ACC112 (cell line): Measurements from ENCODE around the gene ALK.
"Not testable (repeated sequence)": the region's sequence is repeated elsewhere in the genome, so short reads cannot be mapped to it uniquely, and the experiment has no call there.

Experiments
- H2AFZ ChIP-seq: fragments of 200-600 bp; sonication (generic); one replicate; pipeline ENCODE4 v1.6.0; 2017; ENCODE audit warnings: antibody characterized with exemption, low read length; ENCODE audit not compliant: unreplicated experiment
- H3K27ac ChIP-seq: fragments of 200-600 bp; sonication (generic); 2 replicates; pipeline ENCODE4 v1.5.1; 2014; ENCODE audit warnings: low read depth, mild to moderate bottlenecking, antibody characterized with exemption, low read length, moderate library complexity
- H3K27me3 ChIP-seq: fragments of 200-600 bp; sonication (generic); 2 replicates; pipeline ENCODE4 v1.6.1; 2014; ENCODE audit warnings: mild to moderate bottlenecking, antibody characterized with exemption, low read length, moderate library complexity, mixed read lengths; ENCODE audit not compliant: insufficient read depth
- H3K36me3 ChIP-seq: fragments of 200-600 bp; sonication (generic); 2 replicates; pipeline ENCODE4 v1.6.1; 2016; ENCODE audit warnings: mild to moderate bottlenecking, antibody characterized with exemption, low read length, moderate library complexity, mixed read lengths; ENCODE audit not compliant: insufficient read depth
- H3K4me1 ChIP-seq: fragments of 200-600 bp; sonication (generic); one replicate; pipeline ENCODE4 v1.6.1; 2016; ENCODE audit warnings: low read length, mixed read lengths; ENCODE audit not compliant: insufficient read depth, unreplicated experiment, control insufficient read depth
- H3K4me3 ChIP-seq: fragments of 200-600 bp; sonication (generic); 2 replicates; pipeline ENCODE4 v1.5.1; 2014; ENCODE audit warnings: mild to moderate bottlenecking, low read depth, low read length
- H3K79me2 ChIP-seq: fragments of 200-600 bp; sonication (generic); one replicate; pipeline ENCODE4 v1.6.0; 2016; ENCODE audit warnings: low read length; ENCODE audit not compliant: control insufficient read depth, unreplicated experiment, insufficient read depth

Gene ALK

GRCh38 chr2:29761278-29761677, 160.1 kb downstream of the ALK start:
- Histone ChIP-seq H3K79me2 (no peaks in the 10 kb centered on the region), H2AFZ (no peak overlapping the region), H3K4me1 (peaks cover 4% of the 10 kb centered on the region), H3K27ac (no peak overlapping the region), H3K36me3 (no peaks in the 10 kb centered on the region), H3K4me3 (no peak overlapping the region), H3K27me3 (no peaks in the 10 kb centered on the region)

GRCh38 chr2:29760008-29760407, 161.4 kb downstream of the ALK start:
- Histone ChIP-seq H2AFZ (no peak overlapping the region), H3K4me3 (no peak overlapping the region), H3K79me2 (no peaks in the 10 kb centered on the region), H3K36me3 (no peaks in the 10 kb centered on the region), H3K4me1 (no peaks in the 10 kb centered on the region), H3K27me3 (no peaks in the 10 kb centered on the region), H3K27ac (no peak overlapping the region)

- Histone ChIP-seq H2AFZ (no peak overlapping the region), H3K79me2 (no peaks in the 10 kb centered on the region), H3K27me3 (no peaks in the 10 kb centered on the region), H3K4me3 (no peak overlapping the region), H3K4me1 (peaks cover under 1% of the 10 kb centered on the region), H3K27ac (no peak overlapping the region), H3K36me3 (no peaks in the 10 kb centered on the region)
These were observed 162.0 kb downstream of the ALK start for GRCh38 chr2:29759360-29759759.

- Histone ChIP-seq H3K4me1 (peaks cover 18% of the 10 kb centered on the region), H3K27me3 (no peaks in the 10 kb centered on the region), H3K79me2 (no peaks in the 10 kb centered on the region), H3K4me3 (no peak overlapping the region), H2AFZ (no peak overlapping the region), H3K27ac (no peak overlapping the region), H3K36me3 (no peaks in the 10 kb centered on the region)
These were observed 165.6 kb downstream of the ALK start for GRCh38 chr2:29755829-29756228.

GRCh38 chr2:29755233-29755632, 166.2 kb downstream of the ALK start:
- Histone ChIP-seq H3K4me3 (no peak overlapping the region), H3K27me3 (no peaks in the 10 kb centered on the region), H2AFZ (no peak overlapping the region), H3K4me1 (peaks cover 18% of the 10 kb centered on the region), H3K27ac (no peak overlapping the region), H3K36me3 (no peaks in the 10 kb centered on the region), H3K79me2 (no peaks in the 10 kb centered on the region)

GRCh38 chr2:29753671-29754444, 167.5 kb downstream of the ALK start:
- Histone ChIP-seq H3K27me3 (no peaks in the 10 kb centered on the region), H3K4me1 (peaks cover 21% of the 10 kb centered on the region), H3K27ac (no peak overlapping the region), H2AFZ (no peak overlapping the region), H3K79me2 (no peaks in the 10 kb centered on the region), H3K36me3 (no peaks in the 10 kb centered on the region), H3K4me3 (no peak overlapping the region)

GRCh38 chr2:29751390-29751789, 170.0 kb downstream of the ALK start:
- H2AFZ ChIP-seq, result no peak overlapping the region
- no peaks in the 10 kb centered on the region for H3K36me3 ChIP-seq
- no peak overlapping the region for H3K27ac ChIP-seq
- peaks cover 3% of the 10 kb centered on the region; the same call in 1 of the 2 replicates for H3K27me3 ChIP-seq
- no peaks in the 10 kb centered on the region for H3K79me2 ChIP-seq
- H3K4me1 ChIP-seq, result peaks cover 43% of the 10 kb centered on the region
- H3K4me3 ChIP-seq, result no peak overlapping the region

- peaks cover 43% of the 10 kb centered on the region for H3K4me1 ChIP-seq
- not testable (repeated sequence) for H3K36me3 ChIP-seq, H2AFZ ChIP-seq, H3K27ac ChIP-seq, H3K79me2 ChIP-seq, H3K4me3 ChIP-seq
- peaks cover 12% of the 10 kb centered on the region; the same call in 1 of the 2 replicates for H3K27me3 ChIP-seq
These were observed 170.9 kb downstream of the ALK start for GRCh38 chr2:29750463-29750862.

GRCh38 chr2:29749843-29750242, 171.5 kb downstream of the ALK start:
- Histone ChIP-seq H3K36me3 (no peaks in the 10 kb centered on the region), H3K79me2 (no peaks in the 10 kb centered on the region), H3K27me3 (peaks cover 18% of the 10 kb centered on the region; the same call in 1 of the 2 replicates), H3K27ac (no peak overlapping the region), H2AFZ (no peak overlapping the region), H3K4me1 (peaks cover 43% of the 10 kb centered on the region), H3K4me3 (no peak overlapping the region)

GRCh38 chr2:29749041-29749440, 172.3 kb downstream of the ALK start:
- Histone ChIP-seq H3K27me3 (peaks cover 19% of the 10 kb centered on the region; the same call in 1 of the 2 replicates), H3K4me1 (peaks cover 39% of the 10 kb centered on the region), H3K79me2 (no peaks in the 10 kb centered on the region), H2AFZ (no peak overlapping the region), H3K27ac (no peak overlapping the region), H3K36me3 (no peaks in the 10 kb centered on the region), H3K4me3 (no peak overlapping the region)

- Histone ChIP-seq H3K4me3 (0 out of 2 replicates have a peak overlapping the region, but pooled peaks have one; percentile 11), H3K27me3 (peaks cover 19% of the 10 kb centered on the region; the same call in 1 of the 2 replicates), H3K79me2 (no peaks in the 10 kb centered on the region), H3K4me1 (peaks cover 29% of the 10 kb centered on the region), H2AFZ (no peak overlapping the region), H3K27ac (no peak overlapping the region; the same call in 1 of the 2 replicates), H3K36me3 (no peaks in the 10 kb centered on the region)
These were observed 173.5 kb downstream of the ALK start for GRCh38 chr2:29747786-29748470.
